NCI-H1930 (cell line): ENCODE data around the gene CYP4F12.
A peak's percentile ranks its signal among the peaks of the same experiment; 100 is the strongest.
"Not testable (repeated sequence)": the region's sequence is repeated elsewhere in the genome, so short reads cannot be mapped to it uniquely, and the experiment has no call there.

Experiments
- DNase-seq, 2 experiments: peaks; one replicate each; lab custom pipeline; 2025; lab: John Stamatoyannopoulos, UW

CYP4F12 gene

DNA sequence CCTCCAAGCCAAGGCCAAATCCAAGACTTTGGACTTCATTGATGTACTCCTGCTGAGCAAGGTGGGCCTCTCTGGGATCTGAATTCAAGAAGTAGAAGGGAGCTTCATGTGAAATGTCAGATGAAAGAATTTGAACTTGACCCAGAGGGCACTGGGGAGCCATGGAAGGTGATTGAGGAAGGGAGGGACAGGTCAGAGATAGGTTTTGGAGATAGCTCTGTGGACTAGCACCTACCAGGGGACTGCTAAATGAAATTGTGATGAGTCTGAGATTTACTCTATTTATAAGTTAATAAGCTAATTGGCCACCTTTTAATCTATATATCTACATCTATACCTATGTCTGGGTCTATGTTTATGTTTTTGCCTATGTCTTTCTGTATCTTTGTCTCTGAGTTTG, 22.8 kb upstream of the CYP4F12 start:
- not testable (repeated sequence) for DNase-seq

DNA sequence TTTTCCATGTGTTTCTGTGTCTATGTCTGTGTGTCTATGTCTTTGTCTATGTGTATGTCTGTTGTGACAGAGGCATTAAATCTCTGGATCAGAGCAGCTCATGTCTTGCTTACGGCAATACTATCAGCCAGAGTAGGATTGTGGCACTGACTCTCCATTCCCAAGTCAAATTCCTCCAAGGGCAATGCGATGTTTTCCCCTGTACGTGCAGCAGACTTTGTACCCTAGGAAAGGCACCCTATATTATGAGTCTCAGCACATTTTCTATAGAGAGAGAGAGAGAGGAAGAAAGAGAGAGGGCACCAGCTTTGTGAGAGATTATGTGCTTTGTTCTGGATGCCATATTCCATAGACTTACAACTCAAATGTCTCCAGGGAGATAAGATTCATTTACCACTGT, 21.1 kb upstream of the CYP4F12 start:
- DNase-seq = no peak

DNA sequence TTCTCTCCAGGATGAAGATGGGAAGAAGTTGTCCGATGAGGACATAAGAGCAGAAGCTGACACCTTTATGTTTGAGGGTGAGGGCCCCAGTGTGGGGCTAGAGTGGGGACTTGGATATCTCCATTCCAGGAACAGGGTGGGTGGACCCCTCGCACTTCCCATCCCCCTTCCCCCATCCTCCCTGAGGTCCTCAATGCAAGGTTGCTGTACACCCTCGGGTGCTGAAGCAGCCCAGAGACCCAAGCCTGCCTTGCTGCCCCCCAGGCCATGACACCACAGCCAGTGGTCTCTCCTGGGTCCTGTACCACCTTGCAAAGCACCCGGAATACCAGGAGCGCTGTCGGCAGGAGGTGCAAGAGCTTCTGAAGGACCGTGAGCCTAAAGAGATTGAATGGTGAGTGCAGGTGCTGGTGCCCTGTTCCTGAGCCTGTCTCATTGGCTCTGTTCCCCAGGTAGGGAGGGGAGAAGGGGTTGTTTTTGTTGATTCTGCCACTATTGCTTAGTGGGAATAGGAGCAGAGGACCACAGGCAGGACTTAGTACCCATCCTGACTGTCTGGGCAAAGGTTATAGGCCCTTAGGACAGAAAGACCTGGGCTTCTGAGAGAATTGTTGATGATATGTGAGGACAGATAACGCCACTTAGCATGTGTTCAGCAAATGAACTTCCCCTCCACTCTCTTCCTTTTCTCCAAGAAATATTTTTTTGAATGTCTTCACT, 20.2 kb upstream of the CYP4F12 start:
- no peak for DNase-seq

DNA sequence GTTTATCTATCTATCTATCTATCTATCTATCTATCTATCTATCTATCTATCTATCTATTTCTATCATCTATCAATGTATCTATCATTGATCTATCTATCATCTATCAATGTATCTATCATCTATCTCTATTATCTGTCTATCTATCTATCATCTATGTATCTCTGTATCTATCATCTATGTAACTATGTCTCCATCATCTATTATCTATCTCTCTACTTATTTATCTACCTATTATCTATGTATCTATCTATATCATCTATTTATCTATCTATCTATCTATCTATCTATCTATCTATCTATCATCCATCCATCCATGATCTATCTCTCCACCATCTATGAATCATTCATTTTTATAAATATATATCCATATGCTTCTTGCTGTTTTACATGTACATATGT, 16.4 kb upstream of the CYP4F12 start:
- no peak for DNase-seq

- no peak for DNase-seq
Observed at GRCh38 chr19:15663247-15663646, 9.6 kb upstream of the CYP4F12 start.

DNA sequence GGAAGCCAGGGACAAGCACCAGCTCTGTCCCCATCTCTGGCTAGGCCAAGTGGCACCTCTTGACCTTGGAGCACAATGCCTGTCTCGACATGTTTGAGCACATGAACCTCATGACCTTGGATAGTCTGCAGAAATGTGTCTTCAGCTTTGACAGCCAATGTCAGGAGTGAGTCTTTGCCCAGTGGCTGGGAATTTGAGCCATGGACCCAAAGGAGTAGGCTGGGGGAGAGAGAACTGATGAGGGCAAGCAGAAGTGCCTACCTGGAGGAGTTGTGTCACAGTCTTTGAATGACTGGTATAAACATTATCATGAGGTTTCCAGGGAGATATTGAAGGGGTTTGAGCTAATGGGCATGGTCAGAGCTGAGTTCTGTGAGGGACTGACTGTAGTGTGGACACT, 6.7 kb upstream of the CYP4F12 start:
- DNase-seq = no peak

GRCh38 chr19:15666883-15667282, 6.0 kb upstream of the CYP4F12 start:
- no peak for DNase-seq

DNA sequence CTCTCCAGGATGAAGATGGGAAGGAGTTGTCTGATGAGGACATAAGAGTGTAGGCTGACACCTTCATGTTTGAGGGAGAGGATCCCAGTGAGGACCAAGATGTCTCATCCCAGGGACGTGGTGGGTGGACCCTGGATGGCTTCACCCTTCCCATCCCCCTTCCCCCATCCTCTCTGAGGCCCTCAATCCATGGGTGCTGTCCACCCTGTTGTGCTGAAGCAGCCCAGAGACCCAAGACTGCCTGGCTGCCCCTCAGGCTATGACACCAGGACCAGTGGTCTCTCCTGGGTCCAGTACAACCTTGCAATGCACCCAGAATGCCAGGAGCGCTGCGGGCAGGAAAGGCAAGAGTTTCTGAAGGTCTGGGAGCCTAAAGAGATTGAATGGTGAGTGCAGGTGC, 3.4 kb upstream of the CYP4F12 start:
- no peak for DNase-seq

DNA sequence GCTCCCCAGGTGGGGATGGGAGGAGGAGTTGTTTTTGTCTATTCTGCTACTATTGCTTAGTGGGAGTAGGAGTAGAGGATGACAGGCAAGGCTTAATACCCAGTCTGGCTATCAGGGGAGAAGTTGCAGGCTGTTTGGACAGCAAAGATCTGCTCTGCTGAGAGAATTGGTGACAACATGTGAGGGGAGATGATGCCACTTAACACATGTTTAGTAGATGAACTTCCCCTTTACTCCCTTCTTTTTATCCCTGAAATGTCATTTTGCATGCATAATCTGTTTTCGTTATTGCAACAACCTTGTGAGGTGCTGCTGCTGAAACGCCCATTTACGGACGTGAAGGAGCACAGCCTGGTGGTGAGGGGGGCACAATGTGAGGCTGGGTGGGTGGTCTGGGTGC, 3.0 kb upstream of the CYP4F12 start:
- no peak for DNase-seq

DNA sequence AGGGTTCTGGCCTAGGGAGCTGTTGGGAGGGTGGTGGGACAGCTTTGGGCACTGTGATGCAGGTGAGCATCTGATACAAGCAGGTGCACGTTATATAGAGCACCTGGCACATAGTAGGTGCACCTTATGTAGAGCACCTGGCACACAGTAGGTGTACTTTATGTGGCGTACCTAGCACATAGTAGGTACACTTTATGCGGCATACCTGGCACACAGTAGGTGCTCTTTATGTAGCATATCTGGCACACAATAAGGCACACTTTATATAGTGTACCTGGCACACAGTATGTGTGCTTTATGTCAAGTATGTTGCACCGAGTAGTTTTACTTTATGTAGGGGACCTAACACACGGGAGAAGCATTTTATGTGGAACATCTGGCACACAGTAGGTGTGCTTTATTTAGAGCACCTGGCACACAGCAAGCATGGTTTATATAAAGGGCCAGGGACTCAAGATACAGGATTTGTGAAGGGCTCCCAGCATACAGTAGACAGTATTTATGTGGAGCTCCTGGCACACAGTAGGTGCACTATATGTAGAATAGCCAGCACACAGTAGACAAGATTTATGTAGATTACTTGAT, 1.6 kb upstream of the CYP4F12 start:
- no peak for DNase-seq

DNA sequence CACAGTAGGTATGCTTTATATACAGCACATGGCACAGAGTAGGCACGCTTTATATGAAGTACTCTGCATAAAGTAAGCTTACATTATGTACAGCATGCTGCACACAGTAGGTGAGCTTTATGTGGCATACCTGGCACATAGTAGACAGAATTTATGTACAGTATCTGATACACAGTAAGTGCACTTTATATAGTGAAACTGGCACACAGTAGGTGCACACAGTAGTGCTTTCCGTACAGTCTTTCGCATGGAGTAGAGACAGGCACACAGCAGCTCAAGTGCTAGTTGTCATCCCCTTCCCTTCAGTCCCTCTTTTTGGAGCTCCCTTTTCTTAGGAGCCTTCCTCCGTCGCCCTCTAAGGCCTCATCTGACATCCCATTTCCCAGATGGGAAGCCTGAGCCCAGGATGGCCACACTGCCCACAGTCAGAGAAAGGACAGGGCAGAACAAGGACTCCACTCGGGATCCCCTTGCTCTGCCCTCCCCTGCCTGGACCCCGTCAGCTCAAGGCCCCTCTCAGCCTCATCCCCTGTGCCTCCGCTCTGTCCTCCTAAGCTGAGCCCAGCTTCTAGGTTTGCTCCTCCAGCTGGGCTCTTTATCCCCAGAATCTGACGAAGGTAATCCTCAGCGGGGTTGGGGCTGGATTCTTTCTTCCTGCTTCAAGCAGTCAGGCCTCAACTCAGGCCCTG, 852 bp upstream of the CYP4F12 start:
- DNase-seq = no peak

DNA sequence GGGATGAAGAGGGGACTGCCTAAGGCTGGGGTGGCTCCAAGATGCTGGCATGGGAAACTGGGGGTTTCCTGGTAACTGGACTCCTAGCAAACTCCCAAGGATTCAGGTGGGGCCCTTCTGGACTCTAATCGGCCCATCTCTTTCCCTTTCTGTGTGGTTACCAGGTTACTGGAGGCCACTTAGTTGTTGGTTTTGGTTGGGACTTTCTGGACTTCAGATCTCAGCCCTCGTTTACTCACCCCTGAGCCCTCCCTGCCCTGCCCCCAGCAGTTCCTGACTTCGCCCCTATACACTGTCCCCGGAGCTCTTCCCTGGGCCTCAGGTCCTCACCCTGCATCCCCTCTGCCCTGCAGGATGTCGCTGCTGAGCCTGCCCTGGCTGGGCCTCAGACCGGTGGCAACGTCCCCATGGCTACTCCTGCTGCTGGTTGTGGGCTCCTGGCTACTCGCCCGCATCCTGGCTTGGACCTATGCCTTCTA, 328 bp downstream of the CYP4F12 start:
- DNase-seq = no peak

DNA sequence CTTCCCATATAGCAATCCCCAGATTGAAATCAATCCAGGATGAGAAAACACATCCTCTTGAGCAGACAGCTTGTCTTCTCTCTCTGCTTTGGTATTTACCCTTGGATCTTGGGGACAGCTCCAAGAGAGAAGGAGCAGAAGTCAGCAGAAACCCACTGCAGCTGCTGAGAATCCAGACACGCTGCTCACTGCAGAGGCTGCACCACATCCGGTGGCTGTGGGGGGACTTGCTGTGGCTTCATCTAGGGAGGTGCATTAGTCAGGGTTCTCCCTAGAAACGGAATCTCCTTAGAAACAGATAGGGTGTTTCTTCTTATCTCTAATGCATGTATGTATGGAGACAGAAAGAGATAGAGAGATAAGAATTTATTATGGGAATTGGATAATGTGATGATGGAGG, 2.7 kb downstream of the CYP4F12 start:
- DNase-seq = no peak

- no peak for DNase-seq
Observed at GRCh38 chr19:15679089-15679488, 6.2 kb downstream of the CYP4F12 start.

DNA sequence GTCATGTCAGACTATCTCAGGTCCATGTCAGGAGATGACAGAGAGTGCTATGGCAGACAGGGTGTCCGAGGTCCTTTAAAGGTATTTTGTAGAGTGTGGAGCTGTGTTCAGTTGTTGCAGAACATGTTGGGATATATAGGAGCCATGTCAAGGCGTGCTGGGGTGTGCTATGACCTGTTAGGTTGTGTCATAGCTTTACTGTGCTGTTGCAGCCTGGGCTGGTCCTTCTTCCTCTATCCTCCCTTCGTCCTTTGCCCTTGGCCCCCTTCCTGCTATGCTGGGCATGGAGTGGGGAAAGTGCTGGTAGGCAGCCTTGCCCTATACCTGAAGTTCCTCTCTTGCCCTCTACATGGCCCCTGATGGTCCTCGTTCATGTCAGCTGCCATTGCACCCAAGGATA, 7.0 kb downstream of the CYP4F12 start:
- not testable (repeated sequence) for DNase-seq

DNA sequence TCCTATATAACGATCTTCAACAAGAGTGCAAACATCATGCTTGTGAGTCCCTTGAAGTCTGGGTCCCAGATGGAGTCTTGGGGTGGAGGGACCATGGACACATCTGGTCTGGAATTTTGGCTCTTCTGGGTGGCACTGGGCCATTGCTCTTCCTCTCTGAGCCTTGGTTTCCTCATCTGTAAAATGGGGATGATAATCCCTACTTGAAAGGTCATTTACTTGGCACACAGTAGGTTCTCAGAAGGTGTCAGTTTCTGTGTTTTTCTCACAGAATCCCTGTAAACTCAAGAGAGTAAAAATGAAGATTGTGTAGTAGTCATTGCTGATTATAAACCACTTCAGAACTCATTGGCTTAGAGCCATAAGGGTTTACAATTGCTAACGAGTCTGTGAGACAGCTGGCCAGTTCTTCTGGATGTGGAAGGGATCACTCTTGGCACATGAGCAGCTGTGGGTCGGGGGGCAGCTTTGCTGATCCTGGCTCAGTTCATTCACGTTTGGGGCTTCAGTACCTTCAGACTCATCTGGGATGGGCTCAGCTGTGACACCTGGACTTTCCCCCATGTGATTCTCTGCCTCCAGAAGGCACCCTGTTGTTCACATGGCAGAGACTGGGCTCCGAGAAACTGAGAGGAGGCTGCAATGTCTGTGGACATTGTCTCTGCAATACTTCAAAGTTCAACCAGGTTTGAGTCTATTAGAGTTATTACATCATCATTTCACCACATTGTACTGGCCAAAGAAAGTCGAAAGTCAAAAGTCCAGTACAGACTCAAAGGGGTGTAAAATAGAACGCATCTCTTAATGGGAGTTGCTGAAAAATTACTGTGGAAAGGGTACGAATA, 7.8 kb downstream of the CYP4F12 start:
- no peak for DNase-seq

- DNase-seq = no peak
Observed at GRCh38 chr19:15683411-15683810, 10.5 kb downstream of the CYP4F12 start.

DNA sequence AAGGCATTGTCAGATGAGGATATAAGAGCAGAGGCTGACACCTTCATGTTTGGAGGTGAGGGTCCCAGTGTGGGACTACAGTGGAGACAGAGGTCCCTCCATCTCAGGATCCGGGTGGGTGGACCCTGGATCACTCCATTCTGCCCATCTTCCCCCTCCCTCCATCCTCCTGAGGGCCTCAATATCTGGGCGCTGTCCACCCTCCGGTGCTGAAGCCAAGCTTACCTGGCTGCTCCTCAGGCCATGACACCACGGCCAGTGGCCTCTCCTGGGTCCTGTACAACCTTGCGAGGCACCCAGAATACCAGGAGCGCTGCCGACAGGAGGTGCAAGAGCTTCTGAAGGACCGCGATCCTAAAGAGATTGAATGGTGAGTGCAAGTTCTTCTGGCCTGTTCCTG, 11.9 kb downstream of the CYP4F12 start:
- no peak for DNase-seq

- peak in 1 of 2 experiments; percentile 4 for DNase-seq
Observed at GRCh38 chr19:15696654-15697194, 23.8 kb downstream of the CYP4F12 start.

- no peak for DNase-seq
Observed at GRCh38 chr19:15701757-15702533, 29.1 kb downstream of the CYP4F12 start.

- DNase-seq = no peak
Observed at GRCh38 chr19:15702534-15702930, 29.6 kb downstream of the CYP4F12 start.
